Naive B cell (primary cell): ENCODE measurements around the gene COMMD10. TPM values are rescaled to one million over a fixed set of nuclear protein-coding genes. Genes with fewer than 3 reads are reported as not detected.
A peak's percentile ranks its signal among the peaks of the same experiment; 100 is the strongest.

Experiments used
- ATAC-seq, 2 donors: fragments of 150-1000 bp; cut with Tn5 transposase; 2 replicates each; pipeline ENCODE4 v1.10.0; 2021; ENCODE audit warnings: low read depth in 2 of 2, mild to moderate bottlenecking in 2 of 2, moderate library complexity in 2 of 2
- DNase-seq: peaks from one replicate; pipeline ENCODE4 v3.0.0; 2022
- H3K27ac Mint-ChIP-seq, 6 donors: one replicate each; pipeline ENCODE4 v1.8.0; 2020 to 2022; ENCODE audit warnings: mild to moderate bottlenecking in 6 of 6, mixed read lengths in 6 of 6, moderate library complexity in 5 of 6, inconsistent platforms in 2 of 6
- H3K27me3 Mint-ChIP-seq, 3 donors: one replicate each; pipeline ENCODE4 v1.8.0; 2021 to 2022; ENCODE audit warnings: mixed read lengths in 3 of 3, mild to moderate bottlenecking in 1 of 3
- H3K36me3 Mint-ChIP-seq, 2 donors: one replicate each; pipeline ENCODE4 v1.8.0; 2020 to 2022; ENCODE audit warnings: mixed read lengths in 2 of 2, inconsistent platforms in 1 of 2, mild to moderate bottlenecking in 1 of 2
- H3K4me1 Mint-ChIP-seq, 3 donors: one replicate each; pipeline ENCODE4 v1.8.0; 2020 to 2022; ENCODE audit warnings: mixed read lengths in 3 of 3, inconsistent platforms in 1 of 3, mild to moderate bottlenecking in 1 of 3, moderate library complexity in 1 of 3
- H3K4me3 Mint-ChIP-seq, 8 donors: one replicate each; pipeline ENCODE4 v1.8.0; 2020 to 2022; ENCODE audit warnings: mild to moderate bottlenecking in 8 of 8, mixed read lengths in 8 of 8, moderate library complexity in 8 of 8, inconsistent platforms in 2 of 8
- H3K9me3 Mint-ChIP-seq, 7 donors: one replicate each; pipeline ENCODE4 v1.8.0; 2020 to 2022; ENCODE audit warnings: mixed read lengths in 7 of 7, mild to moderate bottlenecking in 5 of 7, inconsistent platforms in 2 of 7, moderate library complexity in 1 of 7
- polyA plus RNA-seq, 6 donors: library from polyadenylated mRNA; unstranded; fragments of 300-500 nt; fragmentation: Illumina TruSeq; gene quantifications; one replicate each; pipeline ENCODE4 v1.2.3, GENCODE V29; 2021; ENCODE audit warnings: low read depth in 6 of 6

COMMD10 gene
- polyA plus RNA-seq, 6 donors from 2014 or later = 26.8 to 74.1 (median 43.2) TPM

GRCh38 chr5:116157902-116158301 lies 73.1 kb downstream of the COMMD10 start:
- DNase-seq = no peak
- no peaks in the 10 kb centered on the region for H3K27me3 Mint-ChIP-seq
- ATAC-seq = no peak
- no peaks in the 10 kb centered on the region for H3K9me3 Mint-ChIP-seq
- H3K27ac Mint-ChIP-seq = no peak overlapping the region
- H3K36me3 Mint-ChIP-seq = peaks cover 0 to 9% of the 10 kb centered on the region in 2 donors
- no peak overlapping the region for H3K4me3 Mint-ChIP-seq
- peaks cover 14 to 26% (median 22%) of the 10 kb centered on the region in 3 donors for H3K4me1 Mint-ChIP-seq

GRCh38 chr5:116159006-116159405 lies 74.2 kb downstream of the COMMD10 start:
- ATAC-seq (no peak), DNase-seq (no peak)
- Mint-ChIP-seq H3K4me3 (no peak overlapping the region), H3K9me3 (no peaks in the 10 kb centered on the region), H3K27me3 (no peaks in the 10 kb centered on the region), H3K36me3 (peaks cover 0 to 9% of the 10 kb centered on the region in 2 donors), H3K27ac (peak overlapping the region in 1 of 6 donors; percentile 71), H3K4me1 (peaks cover 14 to 22% (median 20%) of the 10 kb centered on the region in 3 donors)

- H3K27me3 Mint-ChIP-seq = no peaks in the 10 kb centered on the region
- DNase-seq (no peak), ATAC-seq (no peak)
- H3K4me3 Mint-ChIP-seq = no peak overlapping the region
- peak overlapping the region in 1 of 6 donors; percentile 11 for H3K27ac Mint-ChIP-seq
- H3K9me3 Mint-ChIP-seq = peaks cover 0 to 25% (median 16%) of the 10 kb centered on the region in 7 donors
- peaks cover 10 to 37% of the 10 kb centered on the region in 2 donors for H3K36me3 Mint-ChIP-seq
- H3K4me1 Mint-ChIP-seq = no peaks in the 10 kb centered on the region
Observed at GRCh38 chr5:116174111-116174510, 89.3 kb downstream of the COMMD10 start.

GRCh38 chr5:116176121-116176520 lies 91.3 kb downstream of the COMMD10 start:
- Mint-ChIP-seq H3K27me3 (no peaks in the 10 kb centered on the region), H3K4me3 (no peak overlapping the region), H3K36me3 (peaks cover 10 to 33% of the 10 kb centered on the region in 2 donors)

GRCh38 chr5:116178925-116179324 lies 94.1 kb downstream of the COMMD10 start:
- H3K4me3 Mint-ChIP-seq = no peak overlapping the region
- DNase-seq (no peak), ATAC-seq (no peak)
- peaks cover 0 to 2% (median 0%) of the 10 kb centered on the region in 7 donors for H3K9me3 Mint-ChIP-seq
- peaks cover 5 to 19% of the 10 kb centered on the region in 2 donors for H3K36me3 Mint-ChIP-seq
- peaks cover 0 to 4% (median 0%) of the 10 kb centered on the region in 3 donors for H3K4me1 Mint-ChIP-seq
- H3K27me3 Mint-ChIP-seq = no peaks in the 10 kb centered on the region
- H3K27ac Mint-ChIP-seq = no peak overlapping the region

More at GRCh38 chr5:116176121-116176520, 91.3 kb downstream of the COMMD10 start:
- ATAC-seq = no peak
- H3K4me1 Mint-ChIP-seq = no peaks in the 10 kb centered on the region
- H3K9me3 Mint-ChIP-seq = peaks cover 0 to 15% (median 9%) of the 10 kb centered on the region in 7 donors
- H3K27ac Mint-ChIP-seq = no peak overlapping the region
- DNase-seq = no peak

GRCh38 chr5:116209166-116209565 lies 124.3 kb downstream of the COMMD10 start:
- no peaks in the 10 kb centered on the region for H3K27me3 Mint-ChIP-seq
- no peak overlapping the region for H3K4me3 Mint-ChIP-seq
- ATAC-seq = no peak
- peak overlapping the region in 1 of 6 donors; percentile 90 for H3K27ac Mint-ChIP-seq
- H3K9me3 Mint-ChIP-seq = no peaks in the 10 kb centered on the region
- peaks cover 0 to 4% of the 10 kb centered on the region in 2 donors for H3K36me3 Mint-ChIP-seq
- peaks cover 0 to 14% (median 10%) of the 10 kb centered on the region in 3 donors for H3K4me1 Mint-ChIP-seq
- no peak for DNase-seq

GRCh38 chr5:116212225-116212624 lies 127.4 kb downstream of the COMMD10 start:
- H3K36me3 Mint-ChIP-seq = no peaks in the 10 kb centered on the region
- H3K27ac Mint-ChIP-seq = peak overlapping the region in 2 of 6 donors; percentile 8 to 37

GRCh38 chr5:116216246-116216645 lies 131.4 kb downstream of the COMMD10 start:
- peaks cover 0 to 14% (median 6%) of the 10 kb centered on the region in 3 donors for H3K4me1 Mint-ChIP-seq
- no peak overlapping the region for H3K27ac Mint-ChIP-seq
- no peak overlapping the region for H3K4me3 Mint-ChIP-seq
- no peaks in the 10 kb centered on the region for H3K9me3 Mint-ChIP-seq
- H3K36me3 Mint-ChIP-seq = peaks cover 4 to 8% of the 10 kb centered on the region in 2 donors
- H3K27me3 Mint-ChIP-seq = no peaks in the 10 kb centered on the region
- no peak for ATAC-seq
- no peak for DNase-seq

More at GRCh38 chr5:116212225-116212624, 127.4 kb downstream of the COMMD10 start:
- no peaks in the 10 kb centered on the region for H3K9me3 Mint-ChIP-seq
- no peaks in the 10 kb centered on the region for H3K27me3 Mint-ChIP-seq
- no peak overlapping the region for H3K4me3 Mint-ChIP-seq
- no peak for DNase-seq
- no peak for ATAC-seq
- H3K4me1 Mint-ChIP-seq = peaks cover 0 to 14% (median 10%) of the 10 kb centered on the region in 3 donors

GRCh38 chr5:116225281-116225922 lies 140.6 kb downstream of the COMMD10 start:
- H3K9me3 Mint-ChIP-seq = peaks cover 0 to 12% (median 8%) of the 10 kb centered on the region in 7 donors
- no peak overlapping the region for H3K4me3 Mint-ChIP-seq
- peaks cover 4 to 17% (median 12%) of the 10 kb centered on the region in 3 donors for H3K4me1 Mint-ChIP-seq
- no peak for DNase-seq
- H3K36me3 Mint-ChIP-seq = peaks cover 32 to 37% of the 10 kb centered on the region in 2 donors
- ATAC-seq = no peak
- no peaks in the 10 kb centered on the region for H3K27me3 Mint-ChIP-seq
- H3K27ac Mint-ChIP-seq = peak overlapping the region in 1 of 6 donors; percentile 37

- no peak for DNase-seq
- Mint-ChIP-seq H3K4me3 (no peak overlapping the region), H3K27me3 (no peaks in the 10 kb centered on the region), H3K4me1 (peaks cover 4 to 17% (median 12%) of the 10 kb centered on the region in 3 donors), H3K36me3 (peaks cover 20 to 25% of the 10 kb centered on the region in 2 donors), H3K27ac (peak overlapping the region in 1 of 6 donors; percentile 40), H3K9me3 (peaks cover 0 to 5% (median 5%) of the 10 kb centered on the region in 7 donors)
- ATAC-seq = no peak
Observed at GRCh38 chr5:116229131-116229689, 144.4 kb downstream of the COMMD10 start.

GRCh38 chr5:116231288-116231687 lies 146.5 kb downstream of the COMMD10 start:
- Mint-ChIP-seq H3K4me1 (peaks cover 0 to 3% (median 3%) of the 10 kb centered on the region in 3 donors), H3K9me3 (no peaks in the 10 kb centered on the region), H3K4me3 (no peak overlapping the region), H3K27ac (no peak overlapping the region), H3K27me3 (no peaks in the 10 kb centered on the region), H3K36me3 (peaks cover 4 to 22% of the 10 kb centered on the region in 2 donors)
- no peak for ATAC-seq
- no peak for DNase-seq

- no peak for ATAC-seq
- Mint-ChIP-seq H3K4me3 (no peak overlapping the region), H3K4me1 (no peaks in the 10 kb centered on the region), H3K27ac (no peak overlapping the region), H3K36me3 (peaks cover 8 to 31% of the 10 kb centered on the region in 2 donors), H3K27me3 (no peaks in the 10 kb centered on the region), H3K9me3 (peaks cover 0 to 2% (median 0%) of the 10 kb centered on the region in 7 donors)
- no peak for DNase-seq
Observed at GRCh38 chr5:116234681-116235080, 149.9 kb downstream of the COMMD10 start.

GRCh38 chr5:116237917-116238500 lies 153.2 kb downstream of the COMMD10 start:
- no peak for DNase-seq
- Mint-ChIP-seq H3K27me3 (no peaks in the 10 kb centered on the region), H3K4me3 (no peak overlapping the region), H3K9me3 (peaks cover 0 to 2% (median 0%) of the 10 kb centered on the region in 7 donors), H3K36me3 (peaks cover 27 to 38% of the 10 kb centered on the region in 2 donors), H3K27ac (no peak overlapping the region), H3K4me1 (peaks cover 0 to 2% (median 0%) of the 10 kb centered on the region in 3 donors)
- no peak for ATAC-seq
